Measurements from ENCODE around the gene TCP10L. TPM values are rescaled to one million over a fixed set of nuclear protein-coding genes. Genes with fewer than 3 reads are reported as not detected.

Gene TCP10L
- total and polyA plus RNA-seq, 2 of the 8 experiments (the other 6 are each of a cell fraction or from before 2014, with no cell fraction given) = 0.45 to 0.99 TPM

DNA sequence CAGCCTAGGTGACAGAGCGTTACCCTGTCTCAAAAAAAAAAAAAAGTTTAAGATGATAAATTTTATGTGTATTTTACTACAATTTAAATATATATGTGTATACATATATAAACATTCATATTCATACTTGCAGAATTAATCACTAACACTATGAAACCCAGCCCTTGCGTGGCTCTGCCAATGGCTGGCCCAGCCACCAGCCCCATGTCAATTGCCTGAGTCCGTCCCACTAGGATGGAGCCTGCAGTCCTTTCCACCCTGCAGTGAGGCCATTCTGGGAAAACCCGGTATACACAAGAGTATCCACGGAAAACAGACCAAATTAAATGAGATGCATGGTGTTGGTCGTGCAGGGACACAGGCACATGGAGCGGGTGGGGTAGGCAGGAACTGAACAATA, 49.7 kb downstream of the TCP10L start:
- Histone ChIP-seq H2BK12ac (ENCODE audit: low read depth, low read length) (no peak overlapping the region), H3K14ac (ENCODE audit: insufficient read length) (no peak overlapping the region), H3K23me2 (ENCODE audit: low read depth, low read length) (peaks cover 4% of the 10 kb centered on the region; the same call in 1 of the 2 replicates), H3K79me2 (ENCODE audit: control insufficient read depth in 1 of 2, insufficient read depth in 2 of 2, low read length in 2 of 2) (no peaks in the 10 kb centered on the region), H3K9me3 (ENCODE audit: insufficient read depth in 2 of 2, low read depth in 1 of 2, low read length in 1 of 2) (peaks cover 3 to 4% of the 10 kb centered on the region in 2 experiments; a peak in 1 of 4 replicates), H4K8ac (ENCODE audit: extremely low read depth, insufficient read depth, low read length) (no peak overlapping the region), H4K20me1 (replicated peaks in 1 of 2; ENCODE audit: control insufficient read depth in 1 of 2, insufficient read depth in 2 of 2, low read length in 2 of 2) (peaks cover 0 to 6% of the 10 kb centered on the region in 2 experiments), H3K27ac (ENCODE audit: low read depth, low read length) (no peak overlapping the region), H4K91ac (replicated peaks; ENCODE audit: insufficient read length, low read length) (no peak overlapping the region), H3K4me2 (ENCODE audit: insufficient read depth in 1 of 2, low read depth in 2 of 2, low read length in 2 of 2) (no peak overlapping the region), H3K4ac (replicated peaks; ENCODE audit: insufficient read length, low read depth, low read length) (no peak overlapping the region), H4K5ac (ENCODE audit: insufficient read length, low read depth, low read length) (no peak overlapping the region), H3K79me1 (ENCODE audit: low read depth, low read length) (peaks cover 4% of the 10 kb centered on the region; the same call in 1 of the 2 replicates), H2AK5ac (ENCODE audit: low read depth, low read length) (no peak overlapping the region), H3K18ac (ENCODE audit: extremely low read depth, low read length) (no peak overlapping the region), H2BK15ac (ENCODE audit: low read length) (no peak overlapping the region), H3K9ac (replicated peaks in 1 of 4; ENCODE audit: extremely low read depth in 1 of 4, low read depth in 3 of 4, low read length in 3 of 4) (no peak overlapping the region), H2BK120ac (replicated peaks; ENCODE audit: low read depth, low read length) (no peak overlapping the region), H3K56ac (replicated peaks; ENCODE audit: insufficient read length, low read depth, low read length) (no peak overlapping the region), H2BK5ac (ENCODE audit: low read depth, low read length) (no peak overlapping the region), H3K36me3 (ENCODE audit: control insufficient read depth in 2 of 4, insufficient read depth in 4 of 4, low read length in 3 of 4) (peaks cover 0 to 3% (median 0%) of the 10 kb centered on the region in 4 experiments; a peak in 1 of 8 replicates), H3K23ac (ENCODE audit: insufficient read length) (no peak overlapping the region), H3K4me1 (replicated peaks in 1 of 4; ENCODE audit: control insufficient read depth in 3 of 4, insufficient read depth in 4 of 4, low read length in 3 of 4) (peaks cover 0 to 2% (median under 1%) of the 10 kb centered on the region in 4 experiments; a peak in 1 of 7 replicates), H3K27me3 (replicated peaks in 1 of 4; ENCODE audit: control insufficient read depth in 3 of 4, extremely low read depth in 1 of 4, insufficient read depth in 3 of 4, low read length in 3 of 4) (no peaks in the 10 kb centered on the region), H3K4me3 (ENCODE audit: extremely low read depth in 1 of 4, insufficient read depth in 2 of 4, low read depth in 3 of 4, low read length in 4 of 4) (no peak overlapping the region), H2AFZ (ENCODE audit: low read length) (no peak overlapping the region), H2BK20ac (ENCODE audit: low read length) (0 out of 2 replicates have a peak overlapping the region, but pooled peaks have one; percentile 66)
- FAIRE-seq = no peak
- no peak for DNase-seq (ENCODE audit: low read depth in 1 of 2, low spot score in 2 of 2)
- 94% methylated on average over 7 of the region's 7 CpGs; no CpG with 5 or more reads in 1 of the 2 experiments for WGBS, 2 experiments (ENCODE audit: extremely low coverage in 1 of 2, insufficient coverage in 1 of 2, insufficient read length in 1 of 2, insufficient replicate concordance in 2 of 2, low coverage in 1 of 2, low lambda C conversion rate in 2 of 2, missing lambda C conversion rate in 1 of 2)
- ChIA-PET POLR2A (ENCODE audit: partially characterized antibody) (no interaction called here), CTCF (ENCODE audit: partially characterized antibody) (interaction anchor here (1.3 kb wide), 1 partner anchor 10 kb away, joined by 6 read pairs; no protein-coding TSS in a partner anchor)
- no peak for TF ChIP-seq HDAC6 (IDR thresholded peaks at IDR 0.05; ENCODE audit: low read depth, low read length)
- no peak for TF ChIP-seq RNF2 (IDR thresholded peaks at IDR 0.05; ENCODE audit: borderline replicate concordance, low read depth, low read length, missing control alignments, poor library complexity, severe bottlenecking)
- TF ChIP-seq CHD1 (IDR thresholded peaks at IDR 0.05; ENCODE audit: low read depth, low read length) = no peak
- no peak for TF ChIP-seq FOSL1 (IDR thresholded peaks at IDR 0.05; ENCODE audit: insufficient read depth, low read depth, low read length)
- TF ChIP-seq SUZ12 (IDR thresholded peaks at IDR 0.05; ENCODE audit: low read length) = no peak
- TF ChIP-seq EP300 (IDR thresholded peaks at IDR 0.05; ENCODE audit: borderline replicate concordance in 1 of 2, low read depth in 2 of 2, low read length in 2 of 2) = no peak
- no peak for TF ChIP-seq CEBPB (IDR thresholded peaks at IDR 0.05; ENCODE audit: low read depth, low read length)
- no peak for TF ChIP-seq SP2 (IDR thresholded peaks at IDR 0.05; ENCODE audit: low read length)
- no peak for TF ChIP-seq TEAD4 (IDR thresholded peaks at IDR 0.05; ENCODE audit: low read depth, low read length)
- no peak for TF ChIP-seq RBBP5 (IDR thresholded peaks at IDR 0.05; ENCODE audit: borderline replicate concordance, low read depth, low read length)
- no peak for TF ChIP-seq CBX8 (IDR thresholded peaks at IDR 0.05; ENCODE audit: borderline replicate concordance, low read depth, low read length)
- TF ChIP-seq JUND (IDR thresholded peaks at IDR 0.05; ENCODE audit: low read length) = no peak
- no peak for TF ChIP-seq CBX5 (IDR thresholded peaks at IDR 0.05; ENCODE audit: low read depth, low read length)

Data from H1 (cell line).